PC-9 (cell line): ENCODE data around the gene CRIP2.

ENCODE experiments used
- CTCF ChIP-seq: fragments of 200-600 bp; sonication (generic); conservative IDR thresholded peaks from 2 replicates; pipeline ENCODE4 v1.6.1; 2017; ENCODE audit warnings: mixed run types, antibody characterized with exemption, mild to moderate bottlenecking, moderate library complexity
- EZH2 ChIP-seq: fragments of 200-600 bp; sonication (generic); IDR thresholded peaks from 2 replicates; pipeline ENCODE4 v1.8.0; 2017; ENCODE audit warnings: antibody characterized with exemption, low read depth

- TF ChIP-seq CTCF (no peak), EZH2 (no peak)
Measured at GRCh38 chr14:105452963-105453362, 21.7 kb upstream of the CRIP2 start.
